Vagina (tissue), 2 donors: ENCODE data around the gene MARCHF6. TPM values are rescaled to one million over a fixed set of nuclear protein-coding genes. Genes with fewer than 3 reads are reported as not detected.
A peak's percentile ranks its signal among the peaks of the same experiment; 100 is the strongest.

Source experiments
- DNase-seq, 2 donors: peaks; one replicate each; pipeline ENCODE4 v3.0.0-alpha.2; 2017; ENCODE audit errors: extremely low spot score in 2 of 2
- H3K27ac ChIP-seq: fragments of 200-600 bp; sonication (generic); one replicate; pipeline ENCODE4 v1.5.1; 2019
- H3K27me3 ChIP-seq: fragments of 200-600 bp; sonication (generic); one replicate; pipeline ENCODE4 v1.5.1; 2019
- H3K36me3 ChIP-seq, 2 donors: fragments of 200-600 bp; sonication (generic); one replicate each; pipeline ENCODE4 v1.5.1; 2017 to 2019
- H3K4me1 ChIP-seq: fragments of 200-600 bp; sonication (generic); one replicate; pipeline ENCODE4 v1.5.1; 2019
- H3K4me3 ChIP-seq, 2 donors: fragments of 200-600 bp; sonication (generic); 1 replicate in 1 of 2; 2 replicates in 1 of 2; pipeline ENCODE4 v1.5.1; 2016 to 2019
- H3K9me3 ChIP-seq: fragments of 200-600 bp; sonication (generic); one replicate; pipeline ENCODE4 v1.5.1; 2019
- POLR2A ChIP-seq, 2 donors: fragments of 450-650 bp; IDR thresholded peaks; one replicate each; pipeline ENCODE4 v1.6.1; 2017; ENCODE audit warnings: antibody characterized with exemption in 2 of 2, mild to moderate bottlenecking in 2 of 2, moderate library complexity in 2 of 2
- POLR2AphosphoS5 ChIP-seq, 2 donors: sonication (generic); formaldehyde crosslinking; IDR thresholded peaks; one replicate each; pipeline ENCODE4 v1.9.0; 2017; ENCODE audit warnings: antibody characterized with exemption in 2 of 2, mild to moderate bottlenecking in 2 of 2, low read depth in 1 of 2; ENCODE audit not compliant: insufficient read depth in 1 of 2
- intact Hi-C: fragments of 100-400 bp; cut with DNase I; formaldehyde crosslinking; loops from one replicate; pipeline ENCODE4 v1.15.1; 2023
- total RNA-seq: library from RNA; depleted of rRNA; stranded (reverse); fragments of >200 nt; gene quantifications from one replicate; pipeline ENCODE4 v1.2.3, GENCODE V29; 2016
- TF ChIP-seq, protein P1 (sequence below), 3 experiments: fragments of 450-650 bp in 2 of 3; fragments of 200-600 bp in 1 of 3; sonication (generic) in 1 of 3; IDR thresholded peaks; one replicate each; pipeline ENCODE4 v1.5.1; 2017 to 2019; ENCODE audit warnings: antibody characterized with exemption in 3 of 3, mild to moderate bottlenecking in 2 of 3, moderate library complexity in 2 of 3

MARCHF6 gene
- total RNA-seq, 1 donor from 2014 or later, result 68.8 TPM

DNA sequence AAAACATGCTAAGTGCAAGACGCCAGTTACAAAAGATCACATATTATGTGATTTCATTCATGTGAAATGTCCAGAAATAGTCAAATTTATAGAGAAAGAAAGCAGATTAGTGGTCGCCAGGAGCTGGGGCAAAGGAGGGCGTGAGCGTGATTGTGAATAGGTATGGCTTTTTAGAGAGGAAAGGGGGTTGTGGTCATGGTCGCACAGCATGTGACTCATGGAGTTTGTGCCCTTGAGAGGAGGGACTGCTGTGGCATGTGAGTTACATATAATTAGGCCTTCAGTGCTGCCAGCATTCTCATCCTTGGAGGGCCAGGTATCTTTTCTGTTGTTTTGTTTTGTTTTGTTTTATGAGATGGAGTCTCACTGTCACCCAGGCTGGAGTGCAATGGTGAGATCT, 21.2 kb upstream of the MARCHF6 start:
- Histone ChIP-seq H3K4me1 (peaks cover 53% of the 10 kb centered on the region), H3K27ac (no peak overlapping the region), H3K36me3 (no peaks in the 10 kb centered on the region), H3K27me3 (no peaks in the 10 kb centered on the region), H3K4me3 (no peak overlapping the region), H3K9me3 (no peaks in the 10 kb centered on the region)
- DNase-seq, result peak in 1 of 2 donors; percentile 42
- intact Hi-C loops, result no loop called here
- no peak for TF ChIP-seq POLR2A (IDR thresholded peaks at IDR 0.05)
- TF ChIP-seq POLR2AphosphoS5 (IDR thresholded peaks at IDR 0.05; ENCODE audit: insufficient read depth in 1 of 2, low read depth in 1 of 2), result no peak
- TF ChIP-seq, protein P1, sequence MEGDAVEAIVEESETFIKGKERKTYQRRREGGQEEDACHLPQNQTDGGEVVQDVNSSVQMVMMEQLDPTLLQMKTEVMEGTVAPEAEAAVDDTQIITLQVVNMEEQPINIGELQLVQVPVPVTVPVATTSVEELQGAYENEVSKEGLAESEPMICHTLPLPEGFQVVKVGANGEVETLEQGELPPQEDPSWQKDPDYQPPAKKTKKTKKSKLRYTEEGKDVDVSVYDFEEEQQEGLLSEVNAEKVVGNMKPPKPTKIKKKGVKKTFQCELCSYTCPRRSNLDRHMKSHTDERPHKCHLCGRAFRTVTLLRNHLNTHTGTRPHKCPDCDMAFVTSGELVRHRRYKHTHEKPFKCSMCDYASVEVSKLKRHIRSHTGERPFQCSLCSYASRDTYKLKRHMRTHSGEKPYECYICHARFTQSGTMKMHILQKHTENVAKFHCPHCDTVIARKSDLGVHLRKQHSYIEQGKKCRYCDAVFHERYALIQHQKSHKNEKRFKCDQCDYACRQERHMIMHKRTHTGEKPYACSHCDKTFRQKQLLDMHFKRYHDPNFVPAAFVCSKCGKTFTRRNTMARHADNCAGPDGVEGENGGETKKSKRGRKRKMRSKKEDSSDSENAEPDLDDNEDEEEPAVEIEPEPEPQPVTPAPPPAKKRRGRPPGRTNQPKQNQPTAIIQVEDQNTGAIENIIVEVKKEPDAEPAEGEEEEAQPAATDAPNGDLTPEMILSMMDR (IDR thresholded peaks at IDR 0.05), result no peak

- H3K27ac ChIP-seq, result peak overlapping the region; percentile 38
- no peaks in the 10 kb centered on the region for H3K36me3 ChIP-seq
- H3K9me3 ChIP-seq, result no peaks in the 10 kb centered on the region
- intact Hi-C loops, result no loop called here
- H3K27me3 ChIP-seq, result no peaks in the 10 kb centered on the region
- TF ChIP-seq POLR2AphosphoS5 (IDR thresholded peaks at IDR 0.05; ENCODE audit: insufficient read depth in 1 of 2, low read depth in 1 of 2), result peak in 1 of 2 donors; percentile 28
- TF ChIP-seq, protein P1 (IDR thresholded peaks at IDR 0.05), result no peak
- no peak for TF ChIP-seq POLR2A (IDR thresholded peaks at IDR 0.05)
- peaks cover 53% of the 10 kb centered on the region for H3K4me1 ChIP-seq
- H3K4me3 ChIP-seq, result peak overlapping the region; percentile 53 to 56
- DNase-seq, result peak in 1 of 2 donors; percentile 83
Observed at GRCh38 chr5:10333154-10334006, 20.1 kb upstream of the MARCHF6 start.

DNA sequence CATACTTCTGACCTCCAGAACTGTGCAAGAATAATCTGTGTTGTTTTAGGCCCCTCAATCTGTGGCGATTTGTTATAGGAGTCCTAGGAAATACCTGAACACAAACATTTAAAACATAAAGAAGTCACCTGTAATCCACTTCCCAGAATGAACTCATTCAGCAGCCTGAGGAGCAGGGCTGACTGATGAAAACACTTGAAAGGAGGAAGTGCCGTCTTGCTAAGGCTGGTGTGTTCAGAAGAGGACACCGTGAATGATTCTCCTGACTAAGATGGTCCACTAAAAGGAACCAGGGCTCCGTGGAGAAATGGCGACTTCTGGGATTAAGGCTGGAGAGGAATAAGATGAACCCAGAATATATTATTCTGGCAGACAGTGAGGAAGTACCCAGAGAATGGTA, 18.7 kb upstream of the MARCHF6 start:
- DNase-seq, result peak in 1 of 2 donors; percentile 29
- TF ChIP-seq, protein P1 (IDR thresholded peaks at IDR 0.05), result no peak
- TF ChIP-seq POLR2A (IDR thresholded peaks at IDR 0.05) (no peak), POLR2AphosphoS5 (IDR thresholded peaks at IDR 0.05; ENCODE audit: insufficient read depth in 1 of 2, low read depth in 1 of 2) (no peak)
- Histone ChIP-seq H3K9me3 (no peaks in the 10 kb centered on the region), H3K27ac (no peak overlapping the region), H3K4me1 (peaks cover 40% of the 10 kb centered on the region), H3K36me3 (no peaks in the 10 kb centered on the region), H3K4me3 (no peak overlapping the region), H3K27me3 (no peaks in the 10 kb centered on the region)
- intact Hi-C loops, result no loop called here

- Histone ChIP-seq H3K4me3 (no peak overlapping the region), H3K27me3 (no peaks in the 10 kb centered on the region)
- intact Hi-C loops, result no loop called here
Observed at GRCh38 chr5:10335711-10336470, 17.6 kb upstream of the MARCHF6 start.

More at GRCh38 chr5:10335711-10336470, 17.6 kb upstream of the MARCHF6 start:
- H3K27ac ChIP-seq, result no peak overlapping the region
- DNase-seq, result peak in 1 of 2 donors; percentile 34
- no peak for TF ChIP-seq POLR2AphosphoS5 (IDR thresholded peaks at IDR 0.05; ENCODE audit: insufficient read depth in 1 of 2, low read depth in 1 of 2)
- TF ChIP-seq POLR2A (IDR thresholded peaks at IDR 0.05), result no peak
- TF ChIP-seq, protein P1 (IDR thresholded peaks at IDR 0.05), result no peak
- peaks cover 29% of the 10 kb centered on the region for H3K4me1 ChIP-seq
- H3K36me3 ChIP-seq, result no peaks in the 10 kb centered on the region
- no peaks in the 10 kb centered on the region for H3K9me3 ChIP-seq
